Measurements from ENCODE around the gene ALDH8A1.

- TF ChIP-seq CTCF (conservative IDR thresholded peaks at IDR 0.05; ENCODE audit: low read length) (no peak), EZH2phosphoT487 (IDR thresholded peaks at IDR 0.05; ENCODE audit: borderline replicate concordance, low read depth, low read length) (no peak)
Measured at GRCh38 chr6:134962421-134962820, 12.5 kb upstream of the ALDH8A1 start.

Measured in OCI-LY7 (cell line).